HepG2 (cell line): Measurements from ENCODE around the gene IL27RA. TPM values are rescaled to one million over a fixed set of nuclear protein-coding genes. Genes with fewer than 3 reads are reported as not detected.

Experiments used
- DMAP1 ChIP-seq: IDR thresholded peaks from 2 replicates; pipeline ENCODE4 v1.6.1; 2016
- HDAC1 ChIP-seq: sonication (generic); formaldehyde crosslinking; IDR thresholded peaks from 2 replicates; pipeline ENCODE4 v1.5.1; 2020; ENCODE audit warnings: mild to moderate bottlenecking, missing genetic modification reagents
- HIVEP1 ChIP-seq: sonication (generic); formaldehyde crosslinking; IDR thresholded peaks from 2 replicates; pipeline ENCODE4 v1.4.0; 2020; ENCODE audit warnings: mild to moderate bottlenecking, missing genetic modification reagents
- KDM5A ChIP-seq: fragments of 200-600 bp; sonication (generic); IDR thresholded peaks from 2 replicates; pipeline ENCODE4 v1.7.0; 2018; ENCODE audit warnings: antibody characterized with exemption, mild to moderate bottlenecking, low read length, borderline replicate concordance
- NCOA5 ChIP-seq: sonication (generic); formaldehyde crosslinking; IDR thresholded peaks from 2 replicates; pipeline ENCODE4 v1.4.0; 2020; ENCODE audit warnings: missing genetic modification reagents
- SSRP1 ChIP-seq: IDR thresholded peaks from 2 replicates; pipeline ENCODE4 v1.6.1; 2016; ENCODE audit warnings: control low read depth
- ZHX1 ChIP-seq: sonication (generic); formaldehyde crosslinking; IDR thresholded peaks from 2 replicates; pipeline ENCODE4 v1.8.1; 2022; ENCODE audit warnings: low read depth, mild to moderate bottlenecking, missing genetic modification reagents
- ZNF101 ChIP-seq: sonication (generic); formaldehyde crosslinking; IDR thresholded peaks from 2 replicates; pipeline ENCODE4 v1.4.0; 2020; ENCODE audit warnings: mild to moderate bottlenecking, low read depth, missing genetic modification reagents, borderline replicate concordance
- ZNF512 ChIP-seq: sonication (generic); formaldehyde crosslinking; IDR thresholded peaks from 2 replicates; pipeline ENCODE4 v1.4.0; 2020; ENCODE audit warnings: mild to moderate bottlenecking, missing genetic modification reagents
- ZNF597 ChIP-seq: sonication (generic); formaldehyde crosslinking; IDR thresholded peaks from 2 replicates; pipeline ENCODE4 v1.5.0; 2020; ENCODE audit warnings: missing genetic modification reagents
- ZNF749 ChIP-seq: sonication (generic); formaldehyde crosslinking; IDR thresholded peaks from 2 replicates; pipeline ENCODE4 v1.8.0; 2022; ENCODE audit warnings: mild to moderate bottlenecking, missing genetic modification reagents, moderate library complexity, borderline replicate concordance
- polyA plus RNA-seq, 8 experiments: library from polyadenylated mRNA; depleted of rRNA in 3 of 8; stranded (reverse) in 7 of 8; unstranded in 1 of 8; fragments of >200 nt; fragmentation: Illumina TruSeq in 4 of 8; extraction: Trizol in 4 of 8; gene quantifications; 2 replicates each; pipeline versions ENCODE4 v1.2.1 to v1.2.3, GENCODE V29; 2011 to 2016; ENCODE audit warnings: low read depth in 4 of 8, missing spikeins in 1 of 8, mixed read lengths in 1 of 8; ENCODE audit not compliant: insufficient read depth in 1 of 8
- total RNA-seq, 5 experiments: library from RNA; depleted of rRNA; stranded (reverse); fragments of >200 nt; fragmentation: Illumina TruSeq; extraction: Trizol; gene quantifications; 2 replicates each; pipeline ENCODE4 v1.2.3, GENCODE V29; 2016; ENCODE audit warnings: low read depth in 1 of 5

IL27RA gene
- total and polyA plus RNA-seq, 2 of the 13 experiments (the other 11 are each of a cell fraction or from before 2014, with no cell fraction given), result 3.5 to 8.1 TPM

- TF ChIP-seq ZNF101 (CRISPR knock-in tag), result no peak
- TF ChIP-seq HIVEP1 (CRISPR knock-in tag), result no peak
- TF ChIP-seq ZNF597 (CRISPR knock-in tag), result no peak
- no peak for TF ChIP-seq HDAC1 (CRISPR knock-in tag)
- TF ChIP-seq DMAP1, result no peak
- TF ChIP-seq SSRP1, result no peak
- no peak for TF ChIP-seq ZNF749 (CRISPR knock-in tag)
- no peak for TF ChIP-seq ZNF512 (CRISPR knock-in tag)
- no peak for TF ChIP-seq NCOA5 (CRISPR knock-in tag)
- no peak for TF ChIP-seq KDM5A
- no peak for TF ChIP-seq ZHX1 (CRISPR knock-in tag)
Measured at GRCh38 chr19:14006085-14006765, 25.3 kb upstream of the IL27RA start, which contains the start of gene RFX1 (continued).
